HG03378 (cell line): Measurements from ENCODE around the gene AVL9.
"Not testable (repeated sequence)": the region's sequence is repeated elsewhere in the genome, so short reads cannot be mapped to it uniquely, and the experiment has no call there.

Experiments
- ATAC-seq: cut with Tn5 transposase; IDR thresholded peaks from one replicate; pipeline ENCODE4 v1.9.1; 2021; ENCODE audit warnings: mild to moderate bottlenecking, moderate library complexity; ENCODE audit not compliant: unreplicated experiment

Gene AVL9

DNA sequence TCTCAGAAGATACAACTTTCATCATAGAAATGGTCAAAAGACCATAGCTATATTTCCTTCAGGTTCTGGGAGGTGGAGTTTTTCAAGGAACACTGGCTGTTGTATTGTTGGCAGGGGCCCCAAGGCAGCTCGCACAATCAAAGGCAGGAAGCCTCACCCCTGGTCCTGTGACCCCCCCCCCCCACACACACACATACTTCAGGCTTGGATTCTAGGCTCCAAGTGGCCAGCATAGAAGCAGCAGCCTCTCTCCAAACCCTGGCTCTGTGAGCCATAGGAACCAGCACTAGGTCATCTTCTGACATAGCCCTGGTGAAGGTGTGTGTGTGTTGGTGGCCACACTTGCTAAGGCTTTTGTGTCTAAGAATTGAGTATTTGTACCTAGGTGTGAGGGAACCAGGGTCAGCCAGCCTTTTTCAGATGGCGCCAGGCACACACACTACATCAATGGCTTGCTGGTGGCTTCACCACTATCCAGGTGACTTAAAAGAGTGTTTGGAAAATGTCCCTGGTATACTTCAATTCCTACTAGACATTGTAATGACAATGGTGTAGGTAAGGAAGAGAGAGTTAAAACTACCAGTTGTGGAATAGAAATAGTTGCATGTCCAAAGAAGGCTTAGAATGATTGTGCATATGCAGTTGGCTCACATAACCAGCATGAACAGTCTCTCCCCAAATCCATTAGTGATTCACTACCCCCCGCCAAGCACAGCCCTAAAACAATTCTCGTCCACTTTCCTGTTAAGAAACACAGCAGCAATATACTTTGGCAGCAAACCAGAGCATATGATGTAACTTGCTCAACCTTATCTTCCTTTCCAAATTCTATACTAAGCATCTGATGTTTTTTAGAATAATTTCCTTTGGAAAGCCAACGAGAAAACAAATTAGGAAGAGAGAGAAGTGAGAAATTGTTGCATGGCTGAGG is 91.3 kb downstream of the AVL9 start:
- ATAC-seq: no peak

DNA sequence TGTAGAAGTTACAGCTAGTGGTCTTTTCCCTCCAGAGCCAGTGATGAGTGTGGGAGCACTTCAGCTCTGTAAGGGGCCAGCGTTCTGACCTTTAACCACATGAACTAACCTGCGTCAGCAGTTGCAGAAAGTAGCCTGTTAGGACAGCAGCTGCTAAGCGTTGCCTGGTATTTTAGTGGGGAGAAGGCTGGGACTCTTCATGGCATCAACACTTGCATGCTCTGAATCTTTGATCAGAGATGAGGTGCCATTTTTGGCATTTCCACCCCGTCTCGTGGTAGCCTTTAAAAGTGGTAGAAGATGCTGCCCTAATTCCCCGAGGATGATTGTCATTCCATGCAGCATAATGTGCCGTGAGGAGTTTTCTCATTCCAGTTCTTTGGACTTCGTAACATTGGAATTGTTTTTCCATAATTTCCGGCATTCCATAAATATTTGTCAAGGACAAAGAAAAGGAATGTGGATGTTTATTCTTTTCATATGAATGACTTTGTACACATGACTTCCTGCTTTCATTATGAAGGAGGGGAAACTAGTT is 92.2 kb downstream of the AVL9 start:
- ATAC-seq: no peak

DNA sequence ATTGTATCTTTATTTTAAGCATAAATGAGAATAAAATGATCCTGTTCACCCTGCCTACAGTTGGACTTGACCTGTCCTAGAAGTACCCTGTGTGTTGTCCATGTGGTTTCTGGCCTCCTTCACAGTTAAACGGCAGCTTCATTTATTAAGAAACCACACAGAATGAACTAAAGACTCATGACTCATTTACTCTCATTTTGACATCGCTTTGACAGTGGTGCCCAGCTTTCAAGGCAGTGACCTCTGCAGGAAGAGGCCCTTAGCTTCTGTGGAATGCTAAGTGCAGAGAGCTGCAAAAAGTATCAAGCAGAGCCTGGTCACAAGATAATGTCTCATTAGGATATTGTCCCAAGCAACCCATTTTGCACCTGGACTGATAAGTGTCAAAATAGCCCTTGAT is 93.4 kb downstream of the AVL9 start:
- ATAC-seq: peak; percentile 88

DNA sequence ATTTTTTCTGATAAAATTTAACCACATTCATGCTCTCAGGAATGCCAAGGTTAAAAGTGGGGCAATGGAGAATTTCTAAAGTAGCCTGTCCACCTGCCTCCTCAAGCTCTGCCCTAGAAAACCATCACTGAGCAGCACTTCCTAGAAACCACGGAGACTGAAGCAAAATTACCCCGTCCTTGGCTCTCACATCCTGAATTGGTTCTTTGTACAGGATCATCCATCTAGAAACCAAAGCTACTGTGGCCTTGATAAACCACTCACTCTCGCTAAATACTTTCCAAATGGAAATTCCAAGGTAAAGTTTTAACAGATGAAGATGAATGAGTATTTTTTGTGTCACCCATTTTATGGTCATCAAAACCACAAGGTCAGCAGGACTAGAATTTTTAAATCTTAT is 96.6 kb downstream of the AVL9 start:
- no peak for ATAC-seq

DNA sequence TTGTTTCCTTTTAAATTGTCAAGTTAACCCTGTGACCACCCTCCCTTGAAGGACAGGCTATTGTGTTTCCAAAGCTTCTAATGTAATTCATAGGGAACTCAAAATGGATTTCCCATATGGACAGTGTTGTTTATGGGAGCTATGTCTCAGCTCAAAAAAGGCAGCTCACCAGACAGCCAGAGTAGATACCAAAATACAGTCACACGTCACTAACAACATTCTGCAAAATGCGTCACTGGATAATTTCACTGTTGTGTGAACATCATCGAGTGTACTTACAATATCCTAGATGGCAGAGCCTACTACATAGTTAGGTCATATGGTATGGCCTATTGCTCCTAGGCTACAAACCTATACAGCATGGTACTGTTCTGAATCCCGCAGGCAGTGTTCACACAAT is 97.4 kb downstream of the AVL9 start:
- no peak for ATAC-seq

DNA sequence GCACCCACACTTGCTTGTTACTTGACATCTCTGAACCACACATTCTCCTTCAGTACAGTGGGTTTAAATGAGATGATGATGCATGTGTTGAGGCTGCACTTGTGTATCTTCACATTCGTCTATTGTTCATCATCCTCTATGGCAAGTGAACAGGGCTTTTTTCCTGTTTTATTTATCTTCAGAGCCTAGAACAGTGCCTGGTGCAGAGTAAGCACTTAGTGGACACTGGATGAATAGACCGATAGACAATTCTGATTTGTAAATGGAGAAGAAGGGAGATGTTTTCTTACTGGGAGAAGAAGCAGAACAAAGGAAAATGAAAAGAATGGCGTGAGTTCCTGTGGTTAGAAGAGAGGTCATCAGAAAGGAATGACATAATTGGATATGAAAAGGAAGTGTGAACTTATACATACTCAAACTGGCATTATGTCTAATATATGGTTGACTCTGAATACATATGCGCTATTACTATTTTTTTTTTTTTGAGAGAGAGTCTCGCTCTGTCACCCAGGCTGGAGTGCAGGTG is 99.7 kb downstream of the AVL9 start:
- no peak for ATAC-seq

DNA sequence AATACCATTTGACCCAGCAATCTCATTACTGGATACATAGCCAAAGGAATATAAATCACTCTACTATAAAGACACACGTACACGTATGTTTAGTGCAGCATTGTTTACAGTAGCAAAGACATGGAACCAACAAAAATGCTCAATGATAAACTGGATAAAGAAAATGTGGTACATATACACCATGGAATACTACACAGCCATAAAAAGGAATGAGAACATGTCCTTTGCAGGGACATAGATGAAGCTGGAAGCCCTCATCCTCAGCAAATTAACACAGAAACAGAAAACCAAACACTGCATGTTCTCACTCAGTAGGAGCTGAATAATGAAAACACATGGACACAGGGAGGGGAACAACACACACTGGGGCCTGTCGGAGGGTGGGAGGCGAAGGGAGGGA is 105.9 kb downstream of the AVL9 start:
- ATAC-seq: not testable (repeated sequence)

DNA sequence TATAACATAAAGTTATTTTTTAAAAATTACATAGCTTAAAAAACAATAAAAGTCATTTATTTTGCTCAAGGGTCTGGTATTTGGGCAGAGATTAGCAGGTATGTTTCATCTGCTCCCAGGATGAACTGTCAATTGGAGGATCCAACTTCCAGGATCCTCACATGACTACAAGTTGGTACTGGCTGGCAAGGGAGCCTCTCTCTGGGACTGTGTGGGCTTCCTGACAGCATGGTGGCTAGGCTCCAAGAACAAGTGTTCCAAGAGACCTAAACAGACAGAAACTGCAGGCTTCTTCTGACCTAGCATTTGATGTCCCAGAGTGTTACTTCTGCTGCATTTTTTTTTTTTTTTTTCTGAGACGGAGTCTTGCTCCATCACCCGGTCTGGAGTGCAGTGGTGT is 107.2 kb downstream of the AVL9 start:
- ATAC-seq: no peak

DNA sequence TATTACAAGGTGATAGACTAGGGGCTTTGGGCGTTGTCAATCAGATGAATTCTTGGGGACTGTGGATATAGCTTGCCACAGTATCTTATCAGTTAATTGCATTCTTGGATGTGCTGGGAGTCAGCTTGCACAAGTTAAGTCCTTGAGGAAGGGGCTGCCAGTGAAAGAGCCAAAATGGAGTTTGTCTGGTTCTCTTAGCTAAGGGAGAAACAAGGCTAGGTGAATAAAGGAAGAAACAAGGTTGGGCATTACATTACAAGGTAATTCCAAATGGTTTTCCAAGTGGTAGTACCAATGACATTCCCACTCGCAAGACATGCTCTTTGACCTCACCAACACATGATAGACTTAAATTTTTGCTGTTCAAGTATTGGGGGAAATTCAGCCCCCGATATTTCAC is 108.2 kb downstream of the AVL9 start:
- ATAC-seq: not testable (repeated sequence)

DNA sequence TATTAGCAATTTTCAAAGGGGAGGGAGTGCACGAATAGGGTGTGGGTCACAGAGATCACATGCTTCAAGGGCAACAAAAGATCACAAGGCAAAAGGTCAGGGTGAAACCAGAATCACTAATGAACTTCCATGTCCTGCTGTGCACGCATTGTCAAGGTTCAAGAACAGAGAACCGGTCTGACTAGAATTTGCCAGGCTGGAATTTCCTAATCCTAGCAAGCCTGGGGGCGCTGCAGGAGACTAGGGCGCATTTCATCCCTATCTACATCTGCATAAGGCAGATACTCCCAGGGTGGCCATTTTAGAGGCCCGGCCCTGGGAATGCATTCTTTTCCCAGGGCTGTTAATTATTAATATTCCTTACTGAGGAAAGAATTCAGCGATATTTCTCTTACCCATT is 108.8 kb downstream of the AVL9 start:
- not testable (repeated sequence) for ATAC-seq

DNA sequence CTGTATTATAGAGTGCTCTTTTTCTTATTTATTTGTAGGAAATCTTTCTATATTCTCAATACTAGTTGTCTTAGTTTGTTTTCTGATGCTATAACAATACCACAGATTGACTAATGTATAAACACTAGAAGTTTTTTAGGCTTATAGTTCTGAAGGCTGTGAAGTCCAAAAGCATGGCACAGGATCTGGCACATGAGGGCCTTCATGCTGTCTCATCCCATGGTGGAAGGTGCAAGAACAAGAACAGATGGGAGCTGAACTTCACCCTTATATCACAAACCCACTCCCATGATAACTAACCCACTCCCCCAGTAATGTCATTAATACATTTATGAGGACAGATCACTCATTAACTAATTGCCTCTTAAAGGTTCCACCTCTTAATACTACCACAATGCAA is 109.7 kb downstream of the AVL9 start:
- no peak for ATAC-seq

DNA sequence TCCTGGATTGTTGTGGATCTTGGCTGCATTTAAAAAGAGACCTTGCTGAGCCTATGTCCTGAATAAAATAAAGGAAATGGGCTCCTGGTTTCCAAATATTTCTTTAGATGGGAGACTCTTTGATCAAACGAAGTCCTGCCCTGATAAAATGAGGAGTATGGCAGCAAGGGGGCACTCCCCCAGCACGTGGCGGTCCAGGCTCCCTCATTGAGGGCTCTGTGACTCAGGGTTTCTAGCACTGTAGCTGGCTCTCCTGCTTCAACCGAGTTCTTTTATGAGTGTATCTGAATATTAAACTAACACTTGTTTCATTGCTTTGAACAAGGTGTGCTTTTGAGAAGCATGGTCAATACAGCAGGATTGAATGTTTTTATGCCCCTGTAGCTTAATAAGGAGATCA is 114.2 kb downstream of the AVL9 start:
- ATAC-seq: no peak

DNA sequence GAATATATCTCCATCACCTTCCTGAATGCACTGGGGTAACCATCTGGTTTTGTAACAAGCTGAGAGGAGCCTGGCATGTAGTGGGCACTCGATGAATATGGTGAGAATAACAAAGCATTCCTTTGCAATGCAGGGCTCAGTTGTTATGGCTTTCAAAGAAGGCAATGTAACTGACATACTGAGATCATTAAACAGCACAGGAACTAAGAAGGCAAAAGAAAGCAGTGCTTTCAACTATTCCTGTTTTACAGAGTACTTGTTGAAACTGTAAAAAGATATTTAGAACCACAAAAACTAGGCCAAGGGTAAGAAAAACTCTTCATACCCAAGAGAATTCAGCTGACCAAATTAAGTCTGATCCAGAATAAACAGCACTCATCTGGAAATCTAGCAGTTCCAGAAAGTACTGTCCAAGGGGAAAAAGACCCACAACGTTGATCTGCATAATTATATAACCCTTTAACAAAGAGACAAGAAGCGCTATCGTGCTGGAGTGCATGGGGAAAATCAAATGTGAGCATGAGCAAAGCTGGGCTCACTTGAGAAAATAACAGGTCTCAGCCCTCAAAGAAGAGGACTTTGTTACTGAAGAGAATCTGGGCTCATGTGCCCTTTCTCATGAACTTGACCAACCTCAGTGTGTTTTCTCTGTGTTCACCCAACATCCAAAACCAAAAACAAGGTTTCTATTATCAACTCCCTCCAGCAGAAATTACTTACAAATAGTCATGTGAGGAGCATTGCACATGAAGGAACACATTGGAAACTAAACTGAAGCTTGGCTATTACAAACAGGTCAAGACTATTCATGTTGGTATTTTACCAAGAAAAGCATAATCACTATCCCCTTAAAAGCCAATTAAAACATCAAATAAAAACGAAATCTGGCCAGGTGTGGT is 116.2 kb downstream of the AVL9 start:
- no peak for ATAC-seq

DNA sequence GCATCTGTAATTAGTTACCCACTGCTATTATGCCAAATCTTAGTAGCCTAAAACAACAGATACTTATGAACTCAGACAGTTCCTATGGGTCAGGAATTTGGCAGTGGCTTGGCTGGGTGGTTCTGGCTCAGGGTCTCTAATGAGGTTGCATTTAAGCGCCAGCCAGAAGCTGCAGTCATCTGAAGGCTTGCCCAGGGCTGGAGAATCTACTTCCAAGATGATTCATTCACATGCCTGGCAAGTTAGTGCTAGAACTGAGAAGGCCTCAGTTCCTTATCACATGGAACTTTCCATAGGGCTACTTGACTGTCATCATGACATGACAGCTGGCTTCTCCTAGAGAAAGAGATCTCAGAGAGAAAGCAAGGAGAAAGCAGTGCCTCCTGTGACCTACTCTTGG is 121.3 kb downstream of the AVL9 start:
- no peak for ATAC-seq

DNA sequence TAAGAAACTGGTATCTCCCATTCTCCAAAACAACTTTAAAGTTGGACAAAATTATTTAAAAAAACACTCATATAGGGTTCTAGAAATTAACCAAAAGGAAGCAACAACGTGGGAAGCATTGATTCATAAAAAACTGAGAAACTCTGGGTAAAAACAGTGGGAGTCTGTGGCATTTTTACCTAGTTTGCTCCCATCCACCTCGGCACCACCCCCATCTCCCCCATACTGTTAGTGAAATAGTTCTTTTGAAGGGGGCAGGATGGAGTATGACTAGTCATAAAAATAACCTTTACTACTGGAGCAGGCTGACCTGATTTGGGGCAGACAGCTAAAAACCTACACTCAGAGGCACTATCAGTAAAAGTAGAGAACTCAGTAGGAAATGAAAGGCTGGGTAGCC is 123.2 kb downstream of the AVL9 start:
- no peak for ATAC-seq

DNA sequence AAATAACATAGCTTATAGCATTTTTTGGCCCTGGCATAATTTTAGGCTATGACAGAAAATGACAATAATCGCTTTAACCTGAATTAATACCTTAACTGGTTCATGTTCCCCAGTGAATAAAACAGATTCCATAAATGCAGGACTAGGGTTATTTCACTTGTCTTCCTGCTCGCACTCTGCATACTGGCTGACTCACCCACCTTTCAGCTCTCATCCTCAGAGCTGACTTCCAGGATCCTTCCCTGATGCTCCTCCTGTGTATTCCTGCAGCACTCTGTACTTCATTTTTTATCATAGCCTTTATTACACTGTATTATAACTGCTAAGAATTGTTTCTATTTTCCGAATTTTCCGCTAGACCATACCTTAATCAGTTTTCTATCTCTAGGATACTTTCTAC is 123.7 kb downstream of the AVL9 start:
- no peak for ATAC-seq

DNA sequence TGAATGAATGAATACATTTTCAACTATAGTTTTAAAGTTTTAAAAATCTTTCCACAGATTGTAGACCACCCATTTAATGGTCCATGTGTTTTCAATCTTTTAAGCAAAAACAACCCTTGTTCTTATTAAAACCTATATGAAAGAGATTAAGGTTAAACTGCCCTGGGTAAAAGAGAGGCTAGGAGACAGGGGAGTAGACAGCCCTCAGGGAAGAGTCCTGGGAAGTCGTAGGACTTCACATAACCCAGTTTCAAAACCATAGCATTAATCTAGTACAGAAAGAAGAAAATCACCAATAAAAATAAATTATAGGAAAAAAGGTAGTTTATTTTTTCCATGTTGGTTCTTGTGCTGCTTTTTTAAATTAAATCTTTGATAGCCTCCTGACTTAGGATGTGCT is 124.1 kb downstream of the AVL9 start:
- ATAC-seq: not testable (repeated sequence)

DNA sequence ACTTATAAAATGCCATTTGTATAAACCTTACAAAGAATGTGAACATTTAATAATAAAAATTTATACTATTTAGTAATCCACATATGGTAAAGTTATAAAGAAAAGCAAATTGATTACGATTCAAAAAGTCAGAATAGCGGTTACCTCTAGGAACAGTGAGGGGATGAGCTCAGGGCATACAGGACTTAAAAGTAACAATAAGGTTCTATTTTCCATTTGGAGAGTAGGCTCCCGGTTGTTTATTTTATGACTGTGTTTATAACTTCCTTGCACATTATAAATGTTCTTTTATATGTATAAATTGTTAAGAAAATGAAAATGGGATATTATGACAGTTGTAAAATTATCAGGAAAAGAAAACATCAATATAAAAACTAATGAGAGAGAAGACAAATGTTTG is 135.7 kb downstream of the AVL9 start:
- no peak for ATAC-seq

DNA sequence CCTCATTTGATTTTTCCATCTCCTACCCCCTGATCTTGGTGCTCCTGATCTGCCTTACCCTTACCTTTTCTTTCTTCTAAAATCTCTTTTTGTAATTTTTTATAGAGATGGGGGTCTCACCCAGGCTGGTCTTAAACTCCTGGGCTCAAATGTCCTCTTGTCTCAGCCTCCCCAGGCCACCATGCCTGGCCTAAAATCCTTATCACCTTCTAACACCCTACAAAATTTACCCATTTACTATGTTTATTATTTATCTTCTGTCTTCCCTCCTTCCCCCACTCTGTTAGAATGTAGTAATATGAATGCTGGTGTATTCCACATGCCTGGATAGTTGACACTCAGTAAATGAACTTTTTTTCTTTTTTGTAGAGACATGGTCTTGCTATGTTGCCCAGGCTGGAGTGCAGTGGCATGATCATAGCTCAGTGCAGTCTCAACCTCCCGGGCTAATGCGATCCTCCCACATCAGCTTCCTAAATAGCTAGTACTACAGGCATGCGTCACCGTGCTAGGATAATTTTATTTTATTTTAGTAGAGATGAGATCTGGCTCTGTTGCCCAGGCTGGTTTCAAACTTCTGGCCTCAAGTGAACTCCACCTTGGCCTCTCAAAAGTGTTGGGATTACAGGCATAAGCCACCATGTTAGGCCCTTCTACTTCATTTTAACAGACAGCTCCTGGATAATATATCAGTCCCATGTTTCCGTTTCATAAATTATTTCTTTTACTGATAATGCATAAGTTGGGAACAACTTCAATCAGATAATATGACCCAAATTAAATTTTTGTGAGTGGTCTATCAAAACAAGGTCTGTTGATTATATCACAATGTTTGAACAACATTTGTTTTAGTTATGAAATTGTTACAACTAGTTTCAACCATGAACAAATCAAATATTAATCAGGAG is 136.6 kb downstream of the AVL9 start:
- not testable (repeated sequence) for ATAC-seq

DNA sequence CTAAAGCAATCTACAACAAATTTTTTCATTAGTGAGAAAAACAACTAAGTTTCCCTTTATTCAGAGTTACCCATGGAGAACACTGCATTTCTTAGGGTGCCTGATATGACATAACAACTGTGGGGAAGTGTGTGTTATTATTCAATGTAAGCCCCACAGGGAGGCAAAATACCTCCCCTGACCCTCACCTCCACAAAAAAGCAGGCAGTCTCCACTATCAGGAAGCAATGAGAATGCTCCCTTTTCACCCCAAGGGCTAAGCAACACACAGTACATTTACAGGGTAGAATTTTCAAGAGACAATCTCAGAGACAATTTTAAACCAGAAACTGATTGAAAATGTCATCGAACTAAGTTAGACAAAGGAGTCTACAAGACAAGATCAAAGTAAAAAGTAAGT is 138.2 kb downstream of the AVL9 start:
- ATAC-seq: not testable (repeated sequence)
